Glutamatergic neuron (in vitro differentiated cells): Measurements from ENCODE around the gene IPMK. TPM values are rescaled to one million over a fixed set of nuclear protein-coding genes. Genes with fewer than 3 reads are reported as not detected.
"Not testable (repeated sequence)": the region's sequence is repeated elsewhere in the genome, so short reads cannot be mapped to it uniquely, and the experiment has no call there.

Experiments used
- DNase-seq: peaks from one replicate; pipeline ENCODE4 v3.0.0; 2022
- H3K27ac Mint-ChIP-seq: one replicate; pipeline ENCODE4 v1.8.0; 2020; ENCODE audit warnings: mild to moderate bottlenecking, mixed read lengths, inconsistent platforms; ENCODE audit not compliant: unreplicated experiment
- H3K27me3 Mint-ChIP-seq: one replicate; pipeline ENCODE4 v1.8.0; 2020; ENCODE audit warnings: mild to moderate bottlenecking, moderate library complexity, mixed read lengths, inconsistent platforms; ENCODE audit not compliant: unreplicated experiment
- H3K36me3 Mint-ChIP-seq: one replicate; pipeline ENCODE4 v1.8.0; 2020; ENCODE audit warnings: mild to moderate bottlenecking, mixed read lengths, inconsistent platforms; ENCODE audit not compliant: unreplicated experiment
- H3K4me1 Mint-ChIP-seq: one replicate; pipeline ENCODE4 v1.8.0; 2020; ENCODE audit warnings: mild to moderate bottlenecking, low read depth, mixed read lengths, inconsistent platforms; ENCODE audit not compliant: unreplicated experiment
- H3K4me3 Mint-ChIP-seq: one replicate; pipeline ENCODE4 v1.8.0; 2020; ENCODE audit warnings: mild to moderate bottlenecking, mixed read lengths, inconsistent platforms; ENCODE audit not compliant: unreplicated experiment
- H3K9me3 Mint-ChIP-seq: one replicate; pipeline ENCODE4 v1.8.0; 2020; ENCODE audit warnings: mild to moderate bottlenecking, moderate library complexity, mixed read lengths, inconsistent platforms; ENCODE audit not compliant: unreplicated experiment
- CTCF ChIP-seq: fragments of 200-600 bp; sonication (generic); IDR thresholded peaks from one replicate; pipeline ENCODE4 v1.5.0; 2021; ENCODE audit not compliant: partially characterized antibody, unreplicated experiment
- total RNA-seq: library from RNA; stranded (reverse); fragmentation: NEBNext Ultra II Directional; extraction: Animal tissue kit (Norgen Biotek cat#: 25700); gene quantifications from one replicate; pipeline ENCODE4 v1.2.1, GENCODE V29; 2021; ENCODE audit not compliant: unreplicated experiment

Gene IPMK
- total RNA-seq, 1 donor from 2014 or later = 7.6 TPM

DNA sequence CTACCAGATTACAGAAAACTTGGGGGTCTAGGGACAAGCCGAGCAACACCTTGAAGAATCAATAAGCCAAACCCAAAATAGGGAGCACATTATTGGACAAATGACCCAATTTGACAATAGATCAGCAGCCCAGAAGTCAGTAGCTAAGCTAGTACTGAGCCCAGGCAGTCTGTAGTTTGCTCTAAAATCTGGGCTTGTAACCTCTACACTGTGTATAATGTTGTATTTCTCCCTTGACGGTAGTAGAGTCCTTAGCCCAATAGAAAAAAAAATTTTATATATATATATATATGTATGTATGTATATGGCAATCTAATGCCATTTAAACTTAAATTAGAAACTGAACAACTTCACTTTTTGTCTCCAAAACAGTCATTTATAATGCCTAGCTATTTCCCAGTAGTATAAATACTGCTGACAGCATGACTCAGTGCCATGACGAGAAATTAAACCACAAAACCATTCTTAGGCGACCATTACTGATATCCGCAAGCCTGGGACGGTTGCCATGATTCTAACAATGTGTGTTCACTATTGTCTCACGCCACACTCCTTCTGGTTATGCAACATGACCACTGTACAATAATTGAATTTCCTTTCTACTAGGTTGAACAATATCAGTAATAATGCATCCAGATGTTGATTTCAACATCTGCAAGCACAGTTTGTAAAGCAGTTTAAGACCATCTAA, 110.5 kb downstream of the IPMK start:
- H3K36me3 Mint-ChIP-seq = no peaks in the 10 kb centered on the region
- no peak for DNase-seq
- H3K4me1 Mint-ChIP-seq = no peaks in the 10 kb centered on the region
- no peaks in the 10 kb centered on the region for H3K9me3 Mint-ChIP-seq
- no peaks in the 10 kb centered on the region for H3K27me3 Mint-ChIP-seq
- no peak for TF ChIP-seq CTCF
- H3K4me3 Mint-ChIP-seq = no peak overlapping the region
- no peak overlapping the region for H3K27ac Mint-ChIP-seq

- H3K9me3 Mint-ChIP-seq, H3K36me3 Mint-ChIP-seq, H3K4me3 Mint-ChIP-seq, H3K4me1 Mint-ChIP-seq, H3K27ac Mint-ChIP-seq, DNase-seq, H3K27me3 Mint-ChIP-seq: not testable (repeated sequence)
Measured at GRCh38 chr10:58155941-58156340, 111.8 kb downstream of the IPMK start.

DNA sequence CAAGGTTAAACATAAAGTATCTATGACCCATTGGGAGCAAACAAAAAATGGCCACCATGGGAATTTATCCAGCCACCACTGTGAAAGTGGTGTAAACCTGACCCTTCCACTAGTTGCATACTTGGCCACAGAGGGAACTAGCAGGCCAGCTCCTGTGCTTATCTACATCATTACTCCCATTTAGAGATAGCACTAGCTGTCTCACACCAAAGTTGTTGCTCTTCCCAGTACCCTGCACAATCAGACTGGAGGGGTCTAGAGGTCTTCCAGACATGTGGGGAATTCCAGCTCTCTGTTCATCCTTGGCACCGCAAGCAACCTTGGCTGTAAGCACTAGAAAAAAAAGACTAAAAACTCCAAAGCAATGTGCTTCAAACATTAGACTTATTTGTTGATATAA, 113.9 kb downstream of the IPMK start:
- no peaks in the 10 kb centered on the region for H3K4me1 Mint-ChIP-seq
- DNase-seq = no peak
- H3K36me3 Mint-ChIP-seq = no peaks in the 10 kb centered on the region
- no peak overlapping the region for H3K27ac Mint-ChIP-seq
- no peaks in the 10 kb centered on the region for H3K27me3 Mint-ChIP-seq
- H3K4me3 Mint-ChIP-seq = no peak overlapping the region
- H3K9me3 Mint-ChIP-seq = no peaks in the 10 kb centered on the region
- no peak for TF ChIP-seq CTCF

GRCh38 chr10:58152673-58153263, 114.9 kb downstream of the IPMK start:
- peak; percentile 67 for DNase-seq
- peak; percentile 68 for TF ChIP-seq CTCF
- no peak overlapping the region for H3K27ac Mint-ChIP-seq
- H3K27me3 Mint-ChIP-seq = no peaks in the 10 kb centered on the region
- H3K9me3 Mint-ChIP-seq = no peaks in the 10 kb centered on the region
- H3K36me3 Mint-ChIP-seq = no peaks in the 10 kb centered on the region
- no peak overlapping the region for H3K4me3 Mint-ChIP-seq
- no peaks in the 10 kb centered on the region for H3K4me1 Mint-ChIP-seq

DNA sequence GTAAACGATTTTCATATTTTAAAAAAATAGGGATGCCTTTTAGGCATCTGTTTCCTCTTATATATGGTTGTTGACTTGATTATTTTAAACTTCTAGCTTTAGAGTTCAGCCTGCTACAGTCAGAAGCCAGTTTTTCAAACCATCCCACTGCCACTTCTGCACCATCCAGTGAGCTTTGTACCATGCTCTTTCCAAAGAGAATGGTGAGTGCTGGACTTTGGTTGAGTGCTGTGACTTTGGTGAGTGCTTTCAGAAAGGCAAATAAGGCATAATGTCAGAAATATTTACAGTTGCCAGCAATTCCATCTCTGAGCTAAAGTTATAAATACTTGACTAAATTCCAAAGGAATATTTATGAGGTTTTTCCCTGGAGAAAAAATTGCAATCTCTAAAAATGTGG, 117.4 kb downstream of the IPMK start:
- no peak overlapping the region for H3K27ac Mint-ChIP-seq
- H3K4me1 Mint-ChIP-seq = no peaks in the 10 kb centered on the region
- no peak for DNase-seq
- no peaks in the 10 kb centered on the region for H3K36me3 Mint-ChIP-seq
- no peak overlapping the region for H3K4me3 Mint-ChIP-seq
- no peaks in the 10 kb centered on the region for H3K27me3 Mint-ChIP-seq
- TF ChIP-seq CTCF = no peak
- no peaks in the 10 kb centered on the region for H3K9me3 Mint-ChIP-seq
